B cell (primary cell): ENCODE data around the gene PCSK2. TPM values are rescaled to one million over a fixed set of nuclear protein-coding genes. Genes with fewer than 3 reads are reported as not detected.

ENCODE experiments used
- ATAC-seq: fragments of 200-7000 bp; cut with Tn5 transposase; one replicate; pipeline ENCODE4 v1.10.0; 2021; ENCODE audit warnings: low read depth, mild to moderate bottlenecking, moderate number of reproducible peaks, moderate library complexity
- CTCF ChIA-PET: fragments of 350-600 bp; sonication (Branson Sonifier 250); formaldehyde crosslinking; loops from one replicate; lab custom pipeline; 2021; ENCODE audit warnings: antibody characterized with exemption, inconsistent platforms; lab: Charles Lee
- POLR2A ChIA-PET: fragments of 350-600 bp; sonication (Branson Sonifier 250); formaldehyde crosslinking; loops from one replicate; lab custom pipeline; 2021; ENCODE audit warnings: antibody characterized with exemption; lab: Charles Lee
- DNase-seq: peaks from one replicate; pipeline ENCODE4 v3.0.0; 2013
- H2AFZ ChIP-seq: 2 replicates; pipeline ENCODE4 v1.6.1; 2012; ENCODE audit warnings: mild to moderate bottlenecking, low read depth, low read length; ENCODE audit not compliant: insufficient read depth, poor library complexity, severe bottlenecking
- H3K27ac ChIP-seq, 2 donors: 1 replicate in 1 of 2; 2 replicates in 1 of 2; pipeline ENCODE4 v1.5.1; 2012 to 2013; ENCODE audit warnings: low read length in 2 of 2, mild to moderate bottlenecking in 2 of 2, moderate library complexity in 1 of 2
- H3K27me3 ChIP-seq, 4 experiments: fragments of 200-600 bp in 1 of 4; sonication (generic) in 1 of 4; replicated peaks in 1 of 4; 1 replicate in 2 of 4; 2 replicates in 2 of 4; pipeline versions ENCODE4 v1.6.1 to v1.7.0; 2013 to 2016; ENCODE audit warnings: low read length in 3 of 4, mild to moderate bottlenecking in 2 of 4, mixed read lengths in 1 of 4, moderate library complexity in 1 of 4; ENCODE audit not compliant: insufficient read depth in 4 of 4, control insufficient read depth in 3 of 4; ENCODE audit errors: control extremely low read depth in 1 of 4
- H3K36me3 ChIP-seq, 2 experiments: replicated peaks in 1 of 2; 1 replicate in 1 of 2; 2 replicates in 1 of 2; pipeline versions ENCODE4 v1.6.1 to v1.7.1; 2013; ENCODE audit warnings: low read length in 1 of 2; ENCODE audit not compliant: insufficient read depth in 2 of 2, control insufficient read depth in 1 of 2; ENCODE audit errors: control extremely low read depth in 1 of 2, extremely low read depth in 1 of 2
- H3K4me1 ChIP-seq, 2 donors: fragments of 200-600 bp in 1 of 2; sonication (generic) in 1 of 2; 1 replicate in 1 of 2; 2 replicates in 1 of 2; pipeline versions ENCODE4 v1.5.1 to v1.6.1; 2013 to 2017; ENCODE audit warnings: low read length in 2 of 2; ENCODE audit not compliant: control insufficient read depth in 2 of 2, insufficient read depth in 2 of 2
- H3K4me2 ChIP-seq: replicated peaks from 2 replicates; pipeline ENCODE3; 2012; ENCODE audit warnings: mild to moderate bottlenecking, low read depth, low read length; ENCODE audit not compliant: poor library complexity, severe bottlenecking
- H3K4me3 ChIP-seq, 5 experiments: fragments of 200-600 bp in 1 of 5; sonication (generic) in 1 of 5; 1 replicate in 3 of 5; 2 replicates in 2 of 5; pipeline versions ENCODE4 v1.5.1 to v1.7.0; 2011 to 2016; ENCODE audit warnings: low read length in 4 of 5, mild to moderate bottlenecking in 4 of 5, low read depth in 2 of 5, control low read depth in 1 of 5, moderate library complexity in 1 of 5; ENCODE audit not compliant: insufficient read depth in 1 of 5; ENCODE audit errors: control extremely low read depth in 1 of 5, extremely low read depth in 1 of 5
- H3K79me2 ChIP-seq: fragments of 200-600 bp; sonication (generic); one replicate; pipeline ENCODE4 v1.6.0; 2016; ENCODE audit warnings: low read length; ENCODE audit not compliant: control insufficient read depth, insufficient read depth
- H3K9ac ChIP-seq: fragments of 200-600 bp; sonication (generic); 2 replicates; pipeline ENCODE4 v1.6.1; 2017; ENCODE audit warnings: mild to moderate bottlenecking, low read length, moderate library complexity
- H3K9me3 ChIP-seq, 3 donors: one replicate each; pipeline versions ENCODE4 v1.6.1 to v1.7.1; 2013; ENCODE audit warnings: low read length in 2 of 3; ENCODE audit not compliant: control insufficient read depth in 2 of 3, insufficient read depth in 1 of 3; ENCODE audit errors: control extremely low read depth in 1 of 3
- H4K20me1 ChIP-seq: 2 replicates; pipeline ENCODE4 v1.6.0; 2012; ENCODE audit warnings: mild to moderate bottlenecking, low read length; ENCODE audit not compliant: insufficient read depth, control insufficient read depth, poor library complexity, severe bottlenecking
- H3K27ac Mint-ChIP-seq: one replicate; pipeline ENCODE4 v1.8.0; 2021; ENCODE audit warnings: mixed read lengths
- H3K27me3 Mint-ChIP-seq: one replicate; pipeline ENCODE4 v1.8.0; 2021; ENCODE audit warnings: mixed read lengths
- H3K4me1 Mint-ChIP-seq: one replicate; pipeline ENCODE4 v1.8.0; 2021; ENCODE audit warnings: mixed read lengths
- H3K4me3 Mint-ChIP-seq: one replicate; pipeline ENCODE4 v1.8.0; 2021; ENCODE audit warnings: mixed read lengths
- H3K9me3 Mint-ChIP-seq: one replicate; pipeline ENCODE4 v1.8.0; 2022; ENCODE audit warnings: mixed read lengths; ENCODE audit not compliant: insufficient read depth
- EZH2 ChIP-seq: IDR thresholded peaks from 2 replicates; pipeline ENCODE4 v1.6.1; 2012; ENCODE audit warnings: borderline replicate concordance, low read depth, mild to moderate bottlenecking, moderate library complexity, low read length; ENCODE audit not compliant: insufficient read depth, poor library complexity, severe bottlenecking
- WGBS: methylation state at CpG from one replicate; pipeline ENCODE4 v1.1.5; 2013; ENCODE audit warnings: missing lambda C conversion rate; ENCODE audit not compliant: insufficient coverage; 5-methylcytosine and 5-hydroxymethylcytosine counted together
- intact Hi-C: fragments of 100-400 bp; cut with micrococcal nuclease; formaldehyde crosslinking; loops from one replicate; pipeline ENCODE4 v1.10.0; 2022
- polyA plus RNA-seq: library from polyadenylated mRNA; depleted of rRNA; stranded (reverse); fragments of >200 nt; gene quantifications from 2 replicates; pipeline ENCODE4 v1.2.3, GENCODE V29; 2012
- total RNA-seq, 2 donors: library from RNA; stranded (reverse); fragments of 120-200 nt in 1 of 2; gene quantifications; 1 replicate in 1 of 2; 2 replicates in 1 of 2; pipeline versions ENCODE4 v1.2.3 to v1.2.4, GENCODE V29; 2013 to 2022
- TF ChIP-seq, protein P1 (sequence below): fragments of 200-600 bp; IDR thresholded peaks from one replicate; pipeline ENCODE4 v1.8.0; 2022; ENCODE audit warnings: antibody characterized with exemption, mild to moderate bottlenecking

Gene PCSK2
- total and polyA plus RNA-seq, 2 donors (not counting 1 experiment from before 2014, with no cell fraction given), result not detected

GRCh38 chr20:17379651-17380050, 152.8 kb downstream of the PCSK2 start:
- DNase-seq, result no peak
- Histone ChIP-seq H3K4me3 (no peak overlapping the region), H3K27me3 (no peaks in the 10 kb centered on the region), H3K9me3 (no peaks in the 10 kb centered on the region), H2AFZ (no peak overlapping the region), H3K27ac (no peak overlapping the region), H3K4me1 (no peaks in the 10 kb centered on the region), H3K36me3 (no peaks in the 10 kb centered on the region), H4K20me1 (no peaks in the 10 kb centered on the region), H3K9ac (no peak overlapping the region), H3K4me2 (no peak overlapping the region), H3K79me2 (no peaks in the 10 kb centered on the region)
- Mint-ChIP-seq H3K4me1 (no peaks in the 10 kb centered on the region), H3K27ac (no peak overlapping the region), H3K4me3 (no peak overlapping the region), H3K9me3 (no peaks in the 10 kb centered on the region), H3K27me3 (peaks cover 10% of the 10 kb centered on the region)
- ChIA-PET CTCF (no interaction called here), POLR2A (no interaction called here)
- no peak for ATAC-seq
- 100% methylated on average over 1 of the region's 2 CpGs for WGBS
- intact Hi-C loops, result no loop called here
- TF ChIP-seq, protein P1, sequence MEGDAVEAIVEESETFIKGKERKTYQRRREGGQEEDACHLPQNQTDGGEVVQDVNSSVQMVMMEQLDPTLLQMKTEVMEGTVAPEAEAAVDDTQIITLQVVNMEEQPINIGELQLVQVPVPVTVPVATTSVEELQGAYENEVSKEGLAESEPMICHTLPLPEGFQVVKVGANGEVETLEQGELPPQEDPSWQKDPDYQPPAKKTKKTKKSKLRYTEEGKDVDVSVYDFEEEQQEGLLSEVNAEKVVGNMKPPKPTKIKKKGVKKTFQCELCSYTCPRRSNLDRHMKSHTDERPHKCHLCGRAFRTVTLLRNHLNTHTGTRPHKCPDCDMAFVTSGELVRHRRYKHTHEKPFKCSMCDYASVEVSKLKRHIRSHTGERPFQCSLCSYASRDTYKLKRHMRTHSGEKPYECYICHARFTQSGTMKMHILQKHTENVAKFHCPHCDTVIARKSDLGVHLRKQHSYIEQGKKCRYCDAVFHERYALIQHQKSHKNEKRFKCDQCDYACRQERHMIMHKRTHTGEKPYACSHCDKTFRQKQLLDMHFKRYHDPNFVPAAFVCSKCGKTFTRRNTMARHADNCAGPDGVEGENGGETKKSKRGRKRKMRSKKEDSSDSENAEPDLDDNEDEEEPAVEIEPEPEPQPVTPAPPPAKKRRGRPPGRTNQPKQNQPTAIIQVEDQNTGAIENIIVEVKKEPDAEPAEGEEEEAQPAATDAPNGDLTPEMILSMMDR, result no peak
- no peak for TF ChIP-seq EZH2

DNA sequence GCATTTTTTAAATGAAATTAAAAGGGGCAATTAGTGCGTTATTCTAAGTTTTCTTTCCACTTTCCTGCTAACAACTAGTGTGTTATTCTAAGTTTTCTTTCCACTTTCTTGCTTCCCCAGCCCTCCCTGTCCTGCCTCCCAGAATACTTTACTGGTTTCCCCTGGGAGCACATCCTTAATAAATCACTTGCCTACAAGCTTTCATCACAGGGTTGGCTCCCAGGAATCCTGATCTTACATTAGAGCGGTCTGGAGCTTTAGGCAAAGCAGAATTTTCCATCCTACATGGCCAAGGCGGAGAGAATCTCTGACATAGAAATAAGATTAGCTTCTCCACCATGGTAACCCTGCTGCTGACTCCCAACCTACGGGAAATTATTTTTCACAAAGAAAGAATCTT, 154.0 kb downstream of the PCSK2 start:
- Histone ChIP-seq H3K9me3 (no peaks in the 10 kb centered on the region), H3K4me2 (no peak overlapping the region), H3K9ac (no peak overlapping the region), H3K4me1 (no peaks in the 10 kb centered on the region), H3K36me3 (no peaks in the 10 kb centered on the region), H2AFZ (no peak overlapping the region), H3K4me3 (no peak overlapping the region), H3K27me3 (no peaks in the 10 kb centered on the region), H3K79me2 (no peaks in the 10 kb centered on the region), H3K27ac (no peak overlapping the region), H4K20me1 (no peaks in the 10 kb centered on the region)
- Mint-ChIP-seq H3K9me3 (no peaks in the 10 kb centered on the region), H3K27me3 (peaks cover 17% of the 10 kb centered on the region), H3K27ac (no peak overlapping the region), H3K4me3 (no peak overlapping the region), H3K4me1 (no peaks in the 10 kb centered on the region)
- ChIA-PET POLR2A (no interaction called here), CTCF (no interaction called here)
- 83% methylated on average over 2 of the region's 4 CpGs for WGBS
- DNase-seq, result no peak
- intact Hi-C loops, result no loop called here
- TF ChIP-seq, protein P1, result no peak
- TF ChIP-seq EZH2, result no peak
- no peak for ATAC-seq
